NT2/D1 (cell line): ENCODE data around the gene SUSD5.

Experiments used
- SUZ12 ChIP-seq: IDR thresholded peaks from 2 replicates; pipeline ENCODE4 v1.6.1; 2011; ENCODE audit not compliant: insufficient read length, insufficient read depth; ENCODE audit errors: extremely low read depth
- YY1 ChIP-seq: IDR thresholded peaks from 2 replicates; pipeline ENCODE4 v1.6.1; 2011; ENCODE audit not compliant: insufficient read length, insufficient read depth
- ZNF274 ChIP-seq: IDR thresholded peaks from 2 replicates; pipeline ENCODE4 v1.6.1; 2011; ENCODE audit warnings: mild to moderate bottlenecking, low read depth, low read length

DNA sequence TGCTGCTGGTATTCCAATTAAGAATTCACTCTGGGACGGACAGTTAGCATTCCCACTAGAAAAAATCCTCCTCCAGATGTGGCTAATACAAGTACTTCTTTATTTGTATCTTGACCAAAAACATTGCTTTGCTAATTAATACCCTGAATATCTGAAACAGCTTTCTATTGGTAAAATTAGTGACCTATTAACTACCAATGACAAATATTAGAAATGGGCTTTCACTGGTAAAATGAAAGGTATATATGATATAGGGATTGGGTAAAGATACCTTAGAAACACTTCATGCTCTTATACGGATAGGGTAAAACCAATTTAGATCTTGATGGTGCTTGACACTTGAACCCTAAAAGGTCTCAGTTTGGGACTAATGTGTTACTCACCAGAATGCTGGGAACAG is 52.5 kb downstream of the SUSD5 start:
- no peak for TF ChIP-seq YY1
- TF ChIP-seq ZNF274, result no peak
- no peak for TF ChIP-seq SUZ12
